HG02678 (cell line): Measurements from ENCODE around the gene SNX20.

Experiments used
- ATAC-seq: cut with Tn5 transposase; IDR thresholded peaks from one replicate; pipeline ENCODE4 v1.9.1; 2021; ENCODE audit warnings: mild to moderate bottlenecking, moderate library complexity; ENCODE audit not compliant: unreplicated experiment

Gene SNX20

DNA sequence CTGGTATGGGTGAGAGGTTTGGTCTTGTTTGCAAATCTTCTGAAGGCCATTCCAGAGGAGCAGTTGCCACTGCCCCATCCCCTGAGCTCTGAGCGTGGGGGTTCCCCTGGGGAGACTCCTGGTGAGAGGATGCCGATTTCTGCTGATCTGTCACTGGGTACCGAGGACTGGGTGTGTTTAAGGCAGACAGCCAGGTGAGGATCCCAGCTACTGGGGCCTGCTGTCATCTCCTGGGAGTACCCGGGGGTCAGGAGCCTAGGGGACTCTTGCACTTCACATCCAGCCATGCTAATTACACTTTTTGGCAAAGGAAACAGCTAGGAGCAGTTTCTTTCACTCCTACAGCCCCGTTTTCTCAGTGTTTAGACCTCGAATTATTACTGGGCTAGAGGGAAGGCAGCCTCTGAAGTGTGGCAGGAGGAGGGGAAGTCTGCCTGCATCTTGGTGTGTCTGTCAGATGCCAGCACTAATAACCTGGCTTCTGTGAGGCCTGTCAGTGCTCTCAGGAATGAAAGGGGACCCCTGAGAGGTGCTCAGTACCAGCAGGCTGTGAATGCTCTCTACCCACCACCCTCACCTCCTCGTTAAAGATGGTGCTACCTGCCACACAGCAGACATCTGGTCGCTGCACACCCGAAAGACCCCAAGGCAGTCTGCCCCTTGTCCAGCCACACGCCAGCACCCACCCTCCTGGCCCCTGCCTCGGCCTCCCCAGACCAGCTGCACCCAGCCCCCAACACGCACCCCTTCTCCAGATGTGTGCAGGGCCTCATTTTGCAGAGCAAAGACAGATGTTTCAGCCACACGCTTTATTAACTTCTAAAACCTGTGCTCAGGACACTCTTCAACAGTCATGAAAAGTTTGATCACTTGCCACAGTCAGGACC, 43.2 kb downstream of the SNX20 start:
- no peak for ATAC-seq

GRCh38 chr16:50636753-50637374, 44.2 kb downstream of the SNX20 start:
- no peak for ATAC-seq

- no peak for ATAC-seq
Measured at GRCh38 chr16:50635505-50636392, 45.4 kb downstream of the SNX20 start.

- no peak for ATAC-seq
Measured at GRCh38 chr16:50634947-50635346, 46.2 kb downstream of the SNX20 start.

GRCh38 chr16:50634090-50634489, 47.0 kb downstream of the SNX20 start:
- no peak for ATAC-seq

GRCh38 chr16:50632927-50633800, 47.9 kb downstream of the SNX20 start:
- ATAC-seq: no peak

GRCh38 chr16:50631985-50632576, 49.0 kb downstream of the SNX20 start:
- ATAC-seq: no peak

GRCh38 chr16:50631249-50631984, 49.7 kb downstream of the SNX20 start:
- no peak for ATAC-seq

DNA sequence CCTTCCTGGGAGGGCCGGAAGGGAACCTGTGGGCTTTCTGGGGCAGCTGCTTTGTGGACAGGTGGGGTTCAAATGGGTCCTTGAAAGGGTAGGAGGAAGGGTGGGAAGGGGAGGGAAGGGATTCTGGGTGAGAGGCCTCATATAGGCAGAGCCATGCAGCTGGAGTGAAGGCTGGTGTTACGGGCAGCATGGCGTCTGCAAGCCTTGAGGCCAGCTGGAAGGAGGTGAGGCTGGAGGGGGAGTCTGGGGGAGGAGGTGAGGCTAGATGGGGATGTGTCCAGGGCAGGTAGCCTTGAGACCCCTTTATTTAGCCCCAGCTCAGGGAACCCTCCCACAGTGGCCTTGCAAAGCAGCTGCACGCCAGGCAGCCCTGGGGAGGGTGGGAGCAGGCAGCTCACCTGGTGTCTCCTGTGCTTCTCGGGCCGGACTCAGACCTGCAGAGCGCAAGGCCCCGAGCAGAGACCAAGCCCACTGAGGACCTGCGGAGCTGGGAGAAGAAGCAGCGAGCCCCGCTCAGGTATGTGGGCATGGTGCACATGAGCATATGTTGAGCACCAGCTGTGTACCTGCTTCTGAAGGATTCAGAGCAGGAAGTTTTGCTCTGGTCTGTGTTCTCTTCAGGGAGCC, 50.6 kb downstream of the SNX20 start:
- no peak for ATAC-seq

- ATAC-seq: no peak
Measured at GRCh38 chr16:50629334-50629733, 51.8 kb downstream of the SNX20 start.

- no peak for ATAC-seq
Measured at GRCh38 chr16:50628156-50628802, 52.8 kb downstream of the SNX20 start.

GRCh38 chr16:50627419-50627818, 53.7 kb downstream of the SNX20 start:
- no peak for ATAC-seq

GRCh38 chr16:50626868-50627267, 54.2 kb downstream of the SNX20 start:
- no peak for ATAC-seq

GRCh38 chr16:50625374-50625773, 55.7 kb downstream of the SNX20 start:
- no peak for ATAC-seq

DNA sequence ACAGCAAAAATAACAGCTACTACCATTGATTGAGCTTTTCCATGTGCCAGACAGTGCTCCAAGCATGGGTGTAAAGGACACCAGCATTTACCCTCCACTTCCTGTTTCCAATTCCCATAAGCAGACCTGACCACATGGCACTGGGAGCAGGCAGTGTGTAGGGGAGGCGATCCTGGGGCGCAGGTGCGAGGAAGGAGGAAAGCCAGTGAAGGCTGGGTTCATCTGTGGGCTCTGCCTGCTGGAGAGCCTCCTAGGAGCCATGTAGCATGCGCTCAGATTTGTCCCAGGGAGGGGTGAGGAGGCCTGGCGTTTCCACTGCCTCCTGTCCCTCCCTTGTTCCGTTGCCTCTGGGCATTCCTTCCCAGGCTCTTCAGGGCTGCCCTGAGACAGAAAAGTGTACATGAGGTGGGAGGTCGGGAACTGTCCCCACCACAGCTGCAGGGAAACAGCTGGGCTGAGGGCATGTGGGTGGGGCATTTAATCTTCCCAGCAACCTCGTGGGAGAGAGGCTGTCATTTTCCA, 56.6 kb downstream of the SNX20 start:
- no peak for ATAC-seq

DNA sequence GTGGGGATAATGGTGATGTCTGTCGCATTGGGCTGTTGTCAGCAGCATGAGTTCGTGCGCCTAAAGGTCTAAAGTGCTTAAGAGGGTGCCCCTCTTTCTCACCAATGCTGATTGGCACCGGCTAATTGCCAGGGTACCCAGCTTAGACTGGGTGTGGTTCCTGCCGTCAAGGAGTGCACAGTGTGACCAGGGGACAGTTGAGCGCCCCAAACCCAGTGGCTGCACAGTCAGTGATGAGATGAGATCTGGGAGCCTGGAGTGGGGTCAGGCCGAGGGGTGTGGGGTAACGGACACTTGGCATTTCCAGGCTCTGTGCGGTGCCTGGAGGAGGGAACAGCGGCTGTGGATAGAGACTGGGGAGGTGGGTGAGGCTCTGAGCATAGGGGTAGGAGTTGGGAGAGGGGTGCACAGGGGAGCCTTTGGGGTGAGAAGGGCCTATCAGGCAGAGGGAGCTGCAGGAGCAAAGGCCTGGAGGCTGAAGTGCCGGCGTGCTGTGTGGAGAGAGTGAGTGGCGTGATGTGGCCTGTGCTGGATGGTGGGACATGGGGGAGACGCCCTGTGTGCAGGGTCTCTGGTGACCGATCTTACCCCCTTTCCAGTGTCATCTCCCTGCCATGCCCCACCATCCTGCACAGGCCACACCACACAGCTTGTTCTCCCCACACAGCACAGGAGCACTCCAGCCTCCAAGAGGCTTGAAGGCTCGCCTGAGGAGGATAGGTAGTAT, 58.3 kb downstream of the SNX20 start:
- no peak for ATAC-seq

- no peak for ATAC-seq
Measured at GRCh38 chr16:50622029-50622428, 59.1 kb downstream of the SNX20 start.
